NCI-H510A (cell line): ENCODE data around the gene OS9.

Experiments
- DNase-seq: peaks from one replicate; lab custom pipeline; 2025; lab: John Stamatoyannopoulos, UW

The OS9 gene

DNA sequence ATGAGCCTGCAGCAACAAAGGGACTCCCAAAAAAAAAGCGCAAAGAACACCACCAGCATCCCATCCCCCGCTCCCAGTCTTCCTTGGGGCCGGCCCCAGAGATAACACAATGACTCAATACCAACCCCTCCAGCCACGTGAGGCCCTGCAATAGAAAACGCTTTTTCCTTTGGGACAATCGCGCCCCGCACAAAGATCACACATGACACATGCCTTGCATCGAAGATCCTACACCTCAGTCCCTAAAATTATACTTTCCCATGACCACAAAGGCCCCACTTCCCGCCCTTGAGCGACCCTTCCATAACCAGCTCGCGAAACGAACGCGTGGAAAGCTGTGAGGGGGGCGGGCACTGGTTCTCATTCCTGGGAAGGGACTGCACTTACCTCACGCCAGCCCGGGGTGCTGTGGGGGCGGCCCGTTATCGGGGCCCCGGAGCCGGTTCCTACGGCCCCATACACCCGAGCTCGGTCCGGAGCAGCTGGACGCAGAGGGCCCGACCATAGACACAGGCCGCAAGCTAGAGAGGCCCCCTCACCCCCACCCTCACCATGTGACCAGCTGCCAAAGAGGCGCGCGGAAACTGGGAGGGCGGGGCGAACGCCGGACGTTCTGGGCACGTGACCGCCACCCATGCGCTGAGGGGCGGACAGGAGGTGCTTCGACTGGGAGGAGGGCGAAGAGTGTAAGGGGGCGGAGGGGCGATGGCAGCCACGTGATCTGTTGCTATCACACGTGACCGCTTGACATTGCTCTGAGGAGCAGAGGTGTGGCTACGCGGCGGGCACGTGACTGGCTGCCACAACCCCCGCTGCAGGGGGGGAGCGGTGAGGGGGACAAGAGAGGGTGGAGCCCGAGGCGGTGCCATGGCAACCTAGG lies 58.1 kb downstream of the OS9 start, which contains the start of gene CDK4:
Gene CDK4, minus strand, starts transcription at position 523 of the 880 bp plus-strand sequence. CDS start 593 bp downstream, outside the sequence.
- peak; percentile 100 for DNase-seq

- no peak for DNase-seq
Observed at GRCh38 chr12:57752668-57753000, 58.7 kb downstream of the OS9 start.

DNA sequence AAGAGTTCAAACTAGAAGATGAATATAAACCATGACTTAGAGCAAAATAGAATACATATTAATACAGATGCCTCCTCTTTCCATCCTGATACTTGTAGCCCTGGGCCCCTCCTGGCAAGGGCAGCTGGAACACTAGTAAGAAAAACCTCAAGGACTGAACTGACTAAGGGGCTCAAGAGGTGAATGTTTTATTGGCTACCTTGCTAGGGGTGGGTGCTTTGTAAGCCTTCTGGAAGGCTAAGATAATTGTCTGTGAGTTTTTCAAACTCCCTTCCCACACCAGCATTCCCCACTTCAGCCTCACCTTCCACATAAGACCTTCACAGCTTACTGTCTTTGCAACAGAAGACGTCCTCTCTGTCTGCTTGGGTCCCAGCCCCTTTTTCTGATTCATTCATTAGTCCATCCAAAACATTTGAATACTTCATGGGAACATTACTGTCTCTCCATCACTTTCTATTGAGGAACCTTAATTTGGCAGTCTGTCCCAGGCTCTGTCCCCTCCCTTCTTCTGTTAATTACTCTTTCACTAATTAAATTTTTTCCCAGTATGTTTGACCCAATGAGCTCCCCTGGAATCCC lies 59.9 kb downstream of the OS9 start:
- no peak for DNase-seq

DNA sequence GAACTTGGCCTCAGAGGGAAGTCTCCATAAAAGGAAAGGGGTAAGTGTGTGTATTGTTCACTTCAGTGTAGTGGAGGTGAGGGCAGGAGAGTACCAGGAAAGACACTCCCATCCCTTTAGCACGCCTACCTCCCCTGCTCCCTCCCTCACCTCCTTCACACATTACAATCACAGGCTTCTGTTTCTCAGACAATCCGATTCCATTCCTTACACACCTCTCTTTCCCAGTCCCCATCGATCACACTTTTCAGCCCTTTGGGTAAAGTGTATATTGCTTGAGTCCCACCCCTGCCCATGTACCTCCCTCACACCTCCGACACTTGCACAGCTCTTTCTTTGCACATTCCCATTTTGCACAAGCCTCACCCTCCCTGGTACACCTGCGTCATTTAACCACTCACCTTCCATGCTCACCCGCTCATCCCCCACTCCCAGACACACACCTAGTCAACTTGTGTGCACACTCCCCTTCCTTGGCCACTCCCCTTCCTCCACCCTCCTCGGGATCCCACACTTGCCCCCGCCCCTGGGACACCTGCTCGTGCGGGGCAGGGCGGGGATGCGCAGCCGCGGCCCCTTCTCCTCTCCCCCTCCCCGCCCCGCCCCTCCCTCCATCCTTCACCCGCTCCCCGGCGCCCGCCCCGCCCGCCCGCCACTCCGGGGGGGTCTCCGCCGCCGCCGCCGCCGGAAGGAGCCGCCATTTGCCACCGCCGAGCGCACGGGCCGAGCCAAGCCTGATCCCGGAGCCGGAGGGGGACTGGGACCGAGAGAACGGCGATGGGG lies 60.7 kb downstream of the OS9 start, which contains the start of gene MARCHF9:
Gene MARCHF9, plus strand, starts transcription at position 693 of the 783 bp plus-strand sequence. CDS start 426 bp downstream, outside the sequence.
- peak; percentile 98 for DNase-seq

DNA sequence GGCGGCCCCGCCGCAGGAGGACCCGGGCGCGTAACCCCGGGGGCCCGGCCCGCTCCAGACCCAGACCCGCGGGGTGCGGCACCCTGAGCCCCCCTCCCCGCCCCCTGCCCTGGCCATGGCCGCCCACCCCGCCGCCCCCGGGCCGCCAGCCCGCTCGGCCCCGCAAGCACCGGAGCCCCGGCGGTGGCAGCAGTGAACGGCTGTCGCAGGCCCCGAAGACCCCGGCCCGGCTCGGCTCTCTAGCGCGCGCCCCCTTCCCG lies 61.2 kb downstream of the OS9 start:
- no peak for DNase-seq

DNA sequence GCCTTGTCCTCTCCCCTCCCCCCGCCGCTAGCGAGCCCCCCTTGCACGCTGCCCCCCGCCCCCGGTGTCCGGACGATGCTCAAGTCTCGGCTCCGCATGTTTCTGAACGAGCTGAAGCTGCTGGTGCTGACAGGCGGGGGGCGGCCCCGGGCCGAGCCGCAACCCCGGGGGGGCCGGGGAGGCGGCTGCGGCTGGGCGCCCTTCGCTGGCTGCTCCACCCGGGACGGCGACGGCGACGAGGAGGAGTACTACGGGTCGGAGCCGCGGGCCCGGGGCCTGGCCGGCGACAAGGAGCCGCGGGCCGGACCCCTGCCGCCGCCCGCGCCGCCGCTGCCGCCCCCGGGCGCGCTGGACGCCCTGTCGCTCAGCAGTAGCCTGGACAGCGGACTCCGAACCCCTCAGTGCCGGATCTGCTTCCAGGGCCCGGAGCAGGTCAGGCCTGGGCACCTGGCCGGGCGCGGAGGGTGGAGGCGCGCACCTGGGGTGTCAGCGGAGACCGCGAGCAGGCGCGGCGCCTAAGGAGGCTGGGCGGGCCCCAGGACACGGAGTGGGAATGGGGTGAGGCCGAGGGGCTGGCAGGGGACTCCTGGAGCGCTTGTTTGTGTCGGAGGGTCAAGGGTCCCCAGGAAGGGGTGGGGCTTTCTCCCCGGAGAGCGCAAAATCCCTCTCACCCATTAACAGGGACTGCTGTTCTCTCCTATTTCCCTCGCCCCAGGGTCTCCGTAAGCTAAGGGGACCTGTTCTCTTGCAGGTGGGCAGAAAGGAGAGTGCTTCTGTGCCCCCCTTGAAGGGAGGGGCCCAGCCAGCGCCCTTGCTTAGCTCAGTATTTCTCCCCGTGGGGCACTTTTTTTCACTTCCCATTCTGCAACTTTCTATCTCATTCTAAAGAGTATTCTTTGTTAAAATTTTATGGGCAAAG lies 61.8 kb downstream of the OS9 start:
- peak; percentile 39 for DNase-seq

GRCh38 chr12:57756406-57757341 lies 62.7 kb downstream of the OS9 start:
- DNase-seq = no peak

- no peak for DNase-seq
Observed at GRCh38 chr12:57757771-57758170, 63.8 kb downstream of the OS9 start.

DNA sequence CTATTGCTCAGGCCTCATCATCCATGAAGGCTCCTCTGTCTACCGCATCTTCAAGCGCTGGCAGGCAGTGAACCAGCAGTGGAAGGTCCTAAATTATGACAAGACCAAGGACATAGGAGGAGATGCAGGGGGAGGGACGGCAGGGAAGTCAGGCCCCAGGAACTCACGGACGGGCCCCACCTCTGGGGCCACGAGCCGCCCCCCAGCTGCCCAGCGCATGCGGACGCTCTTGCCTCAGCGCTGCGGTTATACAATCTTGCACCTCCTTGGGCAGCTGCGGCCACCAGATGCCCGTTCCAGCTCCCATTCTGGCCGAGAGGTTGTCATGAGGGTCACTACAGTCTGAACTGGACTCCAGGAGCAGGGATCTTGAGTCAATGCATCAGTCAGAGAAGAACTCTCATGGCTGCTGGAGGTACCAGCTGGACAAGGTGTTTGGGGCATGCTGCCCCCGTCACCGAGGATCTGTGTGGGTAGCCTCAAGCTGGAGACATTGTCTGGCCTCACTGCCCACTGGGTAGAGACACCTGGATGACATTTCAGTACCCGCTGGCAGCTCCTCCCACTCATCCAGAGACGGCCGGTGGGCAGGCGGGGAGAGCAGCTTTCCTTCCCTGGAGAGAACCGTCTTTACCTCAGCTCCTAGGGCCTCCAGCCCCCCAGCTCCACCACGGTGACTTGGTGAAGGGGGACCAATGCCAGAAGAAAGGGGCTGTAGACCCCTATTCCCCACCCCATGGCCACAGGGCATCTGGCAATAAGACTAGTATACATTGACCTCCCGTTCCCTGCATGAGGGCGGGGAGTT lies 64.8 kb downstream of the OS9 start:
- DNase-seq = no peak

GRCh38 chr12:57759360-57759980 lies 65.5 kb downstream of the OS9 start:
- DNase-seq = no peak

DNA sequence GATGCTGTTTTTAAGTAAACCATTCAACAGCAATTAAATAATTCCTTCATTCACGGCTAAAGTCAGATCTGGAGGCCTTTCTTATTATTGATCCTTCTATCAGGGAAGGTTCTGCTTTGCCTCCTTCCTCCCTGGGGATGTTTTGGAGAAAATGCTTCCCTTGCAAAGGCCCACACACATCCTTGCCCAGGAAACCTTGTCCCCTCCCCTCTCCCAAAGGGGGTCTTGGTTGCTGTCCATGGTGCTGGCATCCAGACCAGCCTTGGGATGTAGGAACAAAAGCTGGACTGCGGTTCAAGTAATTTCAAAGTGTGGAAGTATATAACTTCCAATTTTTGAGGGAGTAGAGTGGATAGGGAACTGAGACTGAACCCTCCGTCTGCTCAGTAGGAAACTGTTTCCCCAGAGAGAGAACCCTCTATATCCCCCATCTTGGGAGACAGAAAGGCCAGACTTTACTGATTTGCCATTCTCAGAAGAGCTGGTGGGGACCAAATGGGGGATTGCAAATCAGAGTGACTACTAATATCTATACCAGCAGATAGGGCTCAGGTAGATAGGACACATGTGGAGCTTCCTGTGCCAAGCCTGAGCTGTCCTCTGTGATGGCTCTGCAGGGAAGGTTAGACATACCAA lies 66.5 kb downstream of the OS9 start:
- DNase-seq = no peak

DNA sequence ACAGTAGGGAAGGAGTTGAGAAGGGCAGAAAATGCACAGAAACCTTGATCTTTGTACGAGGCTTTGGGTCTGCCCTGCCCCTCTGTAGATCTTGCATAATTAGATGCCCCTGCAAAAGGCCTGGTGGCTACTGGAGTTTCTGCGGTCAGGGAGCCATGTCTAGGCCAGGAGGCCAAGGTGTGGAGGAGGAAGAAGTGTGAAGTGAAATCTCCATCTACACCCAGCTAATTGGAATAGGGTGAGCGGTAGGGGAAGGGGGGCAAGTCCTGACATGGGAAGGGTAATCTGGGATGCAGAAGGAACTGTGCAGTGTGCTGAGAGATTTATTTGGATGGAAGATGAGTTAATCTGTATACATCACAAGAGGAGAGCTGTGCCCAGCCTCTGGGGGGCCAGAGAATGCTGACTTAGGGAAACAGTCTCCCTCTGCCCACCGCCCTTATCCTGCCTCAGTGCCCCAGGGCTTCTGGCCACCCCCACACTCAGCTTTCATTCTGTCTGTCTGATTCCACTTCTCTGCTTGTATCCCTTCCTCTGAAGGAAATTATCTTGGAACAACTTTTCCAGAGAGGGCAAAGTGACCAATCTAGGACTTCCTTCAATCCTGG lies 67.6 kb downstream of the OS9 start:
- no peak for DNase-seq

GRCh38 chr12:57762463-57762862 lies 68.5 kb downstream of the OS9 start:
- DNase-seq = no peak

GRCh38 chr12:57763881-57764661 lies 70.1 kb downstream of the OS9 start:
- DNase-seq = no peak

GRCh38 chr12:57764662-57765002 lies 70.7 kb downstream of the OS9 start:
- DNase-seq = no peak

- DNase-seq = no peak
Observed at GRCh38 chr12:57765003-57765697, 71.2 kb downstream of the OS9 start.
